GM12892 (cell line): ENCODE results near the gene KRT72.

Source experiments
- POLR2A ChIP-seq: IDR thresholded peaks from 2 replicates; pipeline ENCODE4 v1.6.1; 2011; ENCODE audit warnings: low read depth, low read length, control low read depth
- POLR2AphosphoS5 ChIP-seq: IDR thresholded peaks from 2 replicates; pipeline ENCODE4 v1.6.1; 2011; ENCODE audit warnings: low read depth, low read length, control low read depth
- TAF1 ChIP-seq: IDR thresholded peaks from 2 replicates; pipeline ENCODE4 v1.6.1; 2011; ENCODE audit warnings: low read depth, mild to moderate bottlenecking, control low read depth, low read length, borderline replicate concordance

GRCh38 chr12:52568111-52568510 lies 33.2 kb downstream of the KRT72 start:
- no peak for TF ChIP-seq POLR2AphosphoS5
- TF ChIP-seq POLR2A: no peak
- TF ChIP-seq TAF1: no peak
